Gastroesophageal sphincter (tissue), 3 donors: ENCODE results near the gene RHEX.
"Not testable (repeated sequence)": the region's sequence is repeated elsewhere in the genome, so short reads cannot be mapped to it uniquely, and the experiment has no call there.

ENCODE experiments used
- CTCF ChIP-seq, 4 experiments: fragments of 200-600 bp in 2 of 4; fragments of 450-650 bp in 2 of 4; sonication (generic) in 1 of 4; IDR thresholded peaks; one replicate each; pipeline ENCODE4 v1.5.1; 2017 to 2019; ENCODE audit warnings: antibody characterized with exemption in 4 of 4, mild to moderate bottlenecking in 2 of 4, moderate library complexity in 2 of 4
- EP300 ChIP-seq: sonication (generic); formaldehyde crosslinking; IDR thresholded peaks from one replicate; pipeline ENCODE4 v1.6.1; 2017; ENCODE audit warnings: antibody characterized with exemption, mild to moderate bottlenecking
- POLR2AphosphoS5 ChIP-seq: sonication (generic); formaldehyde crosslinking; IDR thresholded peaks from one replicate; pipeline ENCODE4 v1.6.1; 2017; ENCODE audit warnings: antibody characterized with exemption

- TF ChIP-seq CTCF (IDR thresholded peaks at IDR 0.05); EP300; POLR2AphosphoS5: not testable (repeated sequence)
Observed at GRCh38 chr1:206055069-206055625, 2.2 kb downstream of the RHEX start.
